Uterus (tissue), 4 donors: ENCODE data around the gene PGBD5. TPM values are rescaled to one million over a fixed set of nuclear protein-coding genes. Genes with fewer than 3 reads are reported as not detected.

ENCODE experiments used
- DNase-seq, 2 donors: peaks; one replicate each; pipeline ENCODE4 v3.0.0-alpha.2; 2019 to 2020
- H3K27ac ChIP-seq, 2 donors: fragments of 200-600 bp; sonication (generic); 1 replicate in 1 of 2; 2 replicates in 1 of 2; pipeline ENCODE4 v1.5.1; 2016 to 2018
- H3K27me3 ChIP-seq, 2 donors: fragments of 200-600 bp; sonication (generic); one replicate each; pipeline ENCODE4 v1.5.1; 2018 to 2019; ENCODE audit warnings: control low read depth in 1 of 2
- H3K36me3 ChIP-seq, 2 donors: fragments of 200-600 bp; sonication (generic); one replicate each; pipeline ENCODE4 v1.5.1; 2019; ENCODE audit warnings: control low read depth in 1 of 2
- H3K4me1 ChIP-seq, 2 donors: fragments of 200-600 bp; sonication (generic); one replicate each; pipeline ENCODE4 v1.5.1; 2018 to 2019; ENCODE audit warnings: control low read depth in 1 of 2
- H3K4me3 ChIP-seq, 2 donors: fragments of 200-600 bp; sonication (generic); 1 replicate in 1 of 2; 2 replicates in 1 of 2; pipeline ENCODE4 v1.5.1; 2018 to 2019; ENCODE audit warnings: mild to moderate bottlenecking in 1 of 2
- H3K9me3 ChIP-seq, 2 donors: fragments of 200-600 bp; sonication (generic); one replicate each; pipeline ENCODE4 v1.5.1; 2019; ENCODE audit warnings: control low read depth in 1 of 2
- CTCF ChIP-seq, 4 experiments: fragments of 200-600 bp in 2 of 4; fragments of 450-650 bp in 2 of 4; sonication (generic) in 2 of 4; IDR thresholded peaks; one replicate each; pipeline ENCODE4 v1.5.1; 2016 to 2019; ENCODE audit warnings: antibody characterized with exemption in 4 of 4, mild to moderate bottlenecking in 2 of 4, moderate library complexity in 1 of 4
- POLR2A ChIP-seq, 2 donors: fragments of 450-650 bp; IDR thresholded peaks; one replicate each; pipeline ENCODE4 v1.6.1; 2016; ENCODE audit warnings: antibody characterized with exemption in 2 of 2, mild to moderate bottlenecking in 1 of 2, moderate library complexity in 1 of 2
- intact Hi-C: fragments of 100-400 bp; cut with DNase I; formaldehyde crosslinking; loops from one replicate; pipeline ENCODE4 v1.15.1; 2023; ENCODE audit warnings: low total_unique reads
- total RNA-seq, 4 donors: library from RNA; depleted of rRNA in 3 of 4; stranded (reverse); fragments of >200 nt in 3 of 4; gene quantifications; one replicate each; pipeline versions ENCODE4 v1.1.0 to v1.2.4, GENCODE V29; 2014 to 2023
- donor health status: DM: yes; HTN: yes; CAD: no.

Gene PGBD5
- total RNA-seq, 4 donors from 2014 or later: under 0.01 to 0.69 (median 0.11) TPM

- no peak for DNase-seq
- Histone ChIP-seq H3K27me3 (no peaks in the 10 kb centered on the region), H3K9me3 (no peaks in the 10 kb centered on the region), H3K4me3 (no peak overlapping the region), H3K4me1 (no peaks in the 10 kb centered on the region), H3K36me3 (no peaks in the 10 kb centered on the region), H3K27ac (no peak overlapping the region)
- TF ChIP-seq CTCF (IDR thresholded peaks at IDR 0.05) (no peak), POLR2A (IDR thresholded peaks at IDR 0.05) (no peak)
- intact Hi-C loops: no loop called here
These were observed 50.4 kb downstream of the PGBD5 start for GRCh38 chr1:230375780-230376179.

GRCh38 chr1:230375147-230375546, 51.0 kb downstream of the PGBD5 start:
- TF ChIP-seq POLR2A (IDR thresholded peaks at IDR 0.05) (no peak), CTCF (IDR thresholded peaks at IDR 0.05) (no peak)
- intact Hi-C loops: no loop called here
- no peaks in the 10 kb centered on the region for H3K36me3 ChIP-seq
- H3K4me1 ChIP-seq: no peaks in the 10 kb centered on the region
- no peak for DNase-seq
- H3K27ac ChIP-seq: no peak overlapping the region
- H3K27me3 ChIP-seq: no peaks in the 10 kb centered on the region
- H3K9me3 ChIP-seq: no peaks in the 10 kb centered on the region
- no peak overlapping the region for H3K4me3 ChIP-seq

- no peaks in the 10 kb centered on the region for H3K36me3 ChIP-seq
- no peaks in the 10 kb centered on the region for H3K9me3 ChIP-seq
- intact Hi-C loops: no loop called here
- H3K27me3 ChIP-seq: no peaks in the 10 kb centered on the region
- no peak for TF ChIP-seq POLR2A (IDR thresholded peaks at IDR 0.05)
- TF ChIP-seq CTCF (IDR thresholded peaks at IDR 0.05): no peak
- DNase-seq: no peak
- H3K4me3 ChIP-seq: no peak overlapping the region
- no peak overlapping the region for H3K27ac ChIP-seq
- no peaks in the 10 kb centered on the region for H3K4me1 ChIP-seq
These were observed 54.0 kb downstream of the PGBD5 start for GRCh38 chr1:230371923-230372703.

GRCh38 chr1:230370109-230370508, 56.0 kb downstream of the PGBD5 start:
- TF ChIP-seq POLR2A (IDR thresholded peaks at IDR 0.05): no peak
- no peak for TF ChIP-seq CTCF (IDR thresholded peaks at IDR 0.05)
- Histone ChIP-seq H3K4me1 (no peaks in the 10 kb centered on the region), H3K27ac (no peak overlapping the region), H3K4me3 (no peak overlapping the region), H3K9me3 (no peaks in the 10 kb centered on the region), H3K27me3 (no peaks in the 10 kb centered on the region), H3K36me3 (no peaks in the 10 kb centered on the region)
- intact Hi-C loops: no loop called here
- no peak for DNase-seq

- Histone ChIP-seq H3K27me3 (no peaks in the 10 kb centered on the region), H3K4me1 (no peaks in the 10 kb centered on the region), H3K4me3 (no peak overlapping the region), H3K27ac (no peak overlapping the region), H3K36me3 (no peaks in the 10 kb centered on the region), H3K9me3 (no peaks in the 10 kb centered on the region)
- TF ChIP-seq POLR2A (IDR thresholded peaks at IDR 0.05) (no peak), CTCF (IDR thresholded peaks at IDR 0.05) (no peak)
- DNase-seq: no peak
- intact Hi-C loops: no loop called here
These were observed 57.3 kb downstream of the PGBD5 start for GRCh38 chr1:230368871-230369270.
